NCI-H2171 treated with DMSO at 0.1 percent for 48 hours (cell line): Measurements from ENCODE around the gene PDHX.

ENCODE experiments used
- DNase-seq: peaks from one replicate; lab custom pipeline; 2025; lab: John Stamatoyannopoulos, UW

Gene PDHX

DNA sequence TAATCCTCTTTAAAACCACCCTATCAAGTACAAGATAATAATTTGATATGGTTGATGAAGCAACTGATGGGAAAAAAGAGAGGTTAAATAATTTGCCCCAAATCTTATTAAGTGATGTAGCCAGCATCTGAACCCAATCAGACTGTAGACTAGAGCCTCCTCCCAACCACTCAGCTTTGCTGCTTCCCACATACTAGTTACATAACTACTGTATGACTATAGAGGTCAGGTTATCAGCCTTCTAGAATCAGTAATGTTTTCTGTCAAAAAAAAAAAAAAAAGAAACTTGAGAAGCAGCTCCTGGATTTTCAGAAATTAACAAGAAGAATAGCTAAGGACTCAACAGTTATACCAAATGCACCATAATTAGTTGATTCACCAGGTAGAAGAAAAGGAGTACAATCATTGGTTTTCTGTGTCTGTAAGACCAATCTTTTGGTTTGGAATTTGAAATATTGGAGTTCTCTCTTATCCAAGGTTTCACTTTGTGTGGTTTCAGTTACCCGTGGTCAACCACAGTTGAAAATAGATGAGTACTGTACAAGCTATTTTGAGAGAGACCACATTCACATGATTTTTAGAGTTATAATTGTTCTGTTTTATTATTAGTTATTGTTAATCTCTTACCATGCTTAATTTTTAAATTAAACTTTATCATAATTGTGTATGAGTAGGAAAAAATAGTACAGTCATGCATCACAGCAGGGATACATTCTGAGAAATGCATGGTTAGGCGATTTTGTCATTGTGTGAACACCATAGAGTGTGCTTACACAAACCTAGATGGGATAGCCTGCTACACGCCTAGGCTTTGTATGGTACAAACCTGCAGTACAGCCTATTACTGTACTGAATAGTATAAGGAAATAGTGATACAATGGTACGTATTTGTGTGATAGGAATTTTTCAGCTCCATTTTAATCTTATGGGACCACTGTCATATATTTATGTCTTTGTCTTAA is 72.2 kb downstream of the PDHX start:
- DNase-seq: no peak

DNA sequence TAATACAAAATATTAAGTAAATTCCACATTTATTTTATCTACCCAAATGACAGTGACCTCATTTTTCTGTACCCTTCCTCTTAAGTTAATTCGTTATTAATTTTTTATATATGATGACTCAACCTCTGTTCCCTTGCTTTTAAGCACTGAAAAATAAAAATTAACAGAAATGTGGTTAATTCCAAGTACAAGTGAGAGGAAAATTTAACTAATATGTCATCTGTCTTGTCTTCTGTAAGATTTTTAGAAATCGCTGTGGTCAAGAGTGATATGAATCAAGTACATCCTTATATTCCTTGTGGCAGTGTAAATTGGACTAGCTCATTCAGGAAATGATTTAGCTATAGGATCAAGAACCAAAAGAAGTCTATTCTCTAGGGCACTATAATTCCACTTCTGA is 74.5 kb downstream of the PDHX start:
- DNase-seq: no peak

DNA sequence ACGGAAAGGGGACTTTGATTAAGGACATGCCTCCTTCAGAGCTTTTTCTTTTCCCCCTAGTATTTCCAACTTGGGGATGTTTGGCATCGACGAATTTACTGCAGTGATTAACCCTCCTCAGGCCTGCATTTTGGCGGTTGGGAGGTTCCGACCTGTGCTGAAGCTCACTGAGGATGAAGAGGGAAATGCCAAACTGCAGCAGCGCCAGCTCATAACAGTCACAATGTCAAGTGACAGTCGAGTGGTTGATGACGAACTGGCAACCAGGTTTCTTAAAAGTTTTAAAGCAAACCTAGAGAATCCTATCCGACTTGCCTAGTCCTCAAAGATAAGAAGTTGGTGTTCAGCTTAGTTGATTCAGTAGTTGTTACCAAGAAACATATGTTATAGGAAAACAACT is 78.4 kb downstream of the PDHX start:
- DNase-seq: no peak

DNA sequence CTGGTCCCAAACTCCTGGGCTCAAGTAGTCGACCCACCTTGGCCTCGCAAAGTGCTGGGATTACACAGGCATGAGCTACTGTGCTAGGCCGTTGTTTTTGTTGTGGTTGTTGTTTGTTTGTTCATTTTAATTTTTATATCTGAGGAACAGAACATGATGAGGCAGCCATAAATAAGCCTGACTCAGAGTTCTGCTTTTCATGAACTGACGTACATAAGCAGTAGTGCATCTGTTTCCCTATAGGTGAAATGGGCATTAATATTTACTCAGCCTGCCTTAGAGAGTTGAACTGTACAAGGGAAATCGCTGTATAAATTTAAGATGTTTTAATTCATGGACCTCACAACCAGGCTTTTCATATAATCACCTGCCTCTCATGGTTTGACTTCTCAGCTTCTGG is 80.5 kb downstream of the PDHX start:
- DNase-seq: no peak

DNA sequence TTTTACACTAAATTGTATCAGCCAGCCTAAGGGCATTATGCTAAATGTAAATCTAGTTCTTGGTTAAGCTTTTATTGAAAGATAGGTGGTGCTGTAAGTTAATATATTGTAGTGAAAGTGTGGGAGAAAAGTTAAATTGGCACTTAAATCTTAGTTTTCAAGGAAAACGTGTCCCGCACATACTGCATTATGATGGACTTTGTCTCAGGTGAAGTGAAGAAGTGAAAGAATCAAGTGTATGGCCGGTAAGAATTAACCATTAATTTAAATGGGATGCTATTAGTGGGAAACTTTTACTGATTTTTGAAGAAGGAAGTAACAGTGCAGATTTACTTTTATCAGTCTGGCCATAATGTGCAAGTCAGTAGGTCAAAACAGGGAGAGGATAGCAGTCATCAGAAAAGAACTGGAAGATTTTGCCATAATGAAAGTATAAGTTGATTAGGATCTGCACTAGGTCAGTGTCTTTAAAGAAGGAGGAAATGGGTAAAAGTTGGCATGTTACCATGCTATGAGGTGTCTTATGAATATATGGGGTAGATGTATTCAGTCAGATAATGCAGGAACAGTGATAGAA is 81.6 kb downstream of the PDHX start:
- DNase-seq: no peak

DNA sequence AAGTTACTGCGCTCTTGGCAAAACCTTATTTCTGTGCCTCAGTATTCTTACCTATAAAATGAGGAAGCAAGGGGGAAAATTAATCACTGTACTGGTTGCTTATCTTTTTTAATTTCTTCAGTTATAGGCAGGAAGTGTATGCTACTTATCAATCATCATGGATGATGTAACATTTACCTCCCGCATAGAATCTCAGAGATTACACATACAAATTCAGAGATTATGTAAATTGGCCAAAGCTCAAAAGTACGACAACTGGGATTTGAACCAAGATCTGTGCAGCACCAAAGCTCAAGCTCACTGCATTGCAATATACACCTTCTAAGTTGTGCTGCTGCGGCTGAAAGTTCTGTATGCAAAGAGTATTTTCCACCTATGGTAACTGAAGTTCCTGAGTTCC is 83.0 kb downstream of the PDHX start:
- no peak for DNase-seq

DNA sequence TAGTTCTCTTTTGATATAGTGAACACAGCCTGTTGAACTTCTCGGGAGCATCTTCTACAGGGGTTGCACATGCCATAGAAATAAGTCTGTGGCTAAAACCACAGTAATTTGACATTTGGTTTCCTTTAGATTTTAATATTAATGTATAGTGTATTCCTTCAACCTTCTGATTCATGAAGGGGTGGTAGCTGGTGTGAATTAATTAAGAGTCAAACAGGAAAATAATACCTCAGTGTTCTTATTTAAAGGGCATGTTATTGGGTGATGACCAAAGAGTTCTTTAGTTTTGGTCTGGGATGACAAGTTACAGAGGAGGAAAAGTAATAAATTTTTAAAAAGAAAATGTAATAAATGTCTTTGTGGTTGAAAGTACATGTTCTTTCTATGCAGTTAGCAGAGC is 86.8 kb downstream of the PDHX start:
- DNase-seq: no peak

DNA sequence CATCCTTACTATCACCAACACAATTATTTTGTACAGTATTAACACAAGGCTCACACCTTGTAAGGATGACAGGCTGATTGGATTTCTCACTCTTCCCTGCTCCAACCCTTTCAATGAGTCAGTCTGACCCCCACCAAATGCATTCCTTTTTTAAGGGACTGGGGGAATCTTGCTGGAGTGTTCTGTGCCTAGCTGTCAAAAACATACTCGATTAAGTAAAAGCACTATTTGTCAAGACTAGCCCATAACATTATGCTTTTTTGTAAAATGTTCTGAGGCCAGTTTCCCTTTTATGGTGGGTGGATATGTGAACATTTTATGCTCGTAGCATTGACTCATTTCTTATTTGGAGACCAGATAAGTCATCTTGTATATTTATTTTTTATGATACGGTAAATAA is 87.2 kb downstream of the PDHX start:
- DNase-seq: no peak

DNA sequence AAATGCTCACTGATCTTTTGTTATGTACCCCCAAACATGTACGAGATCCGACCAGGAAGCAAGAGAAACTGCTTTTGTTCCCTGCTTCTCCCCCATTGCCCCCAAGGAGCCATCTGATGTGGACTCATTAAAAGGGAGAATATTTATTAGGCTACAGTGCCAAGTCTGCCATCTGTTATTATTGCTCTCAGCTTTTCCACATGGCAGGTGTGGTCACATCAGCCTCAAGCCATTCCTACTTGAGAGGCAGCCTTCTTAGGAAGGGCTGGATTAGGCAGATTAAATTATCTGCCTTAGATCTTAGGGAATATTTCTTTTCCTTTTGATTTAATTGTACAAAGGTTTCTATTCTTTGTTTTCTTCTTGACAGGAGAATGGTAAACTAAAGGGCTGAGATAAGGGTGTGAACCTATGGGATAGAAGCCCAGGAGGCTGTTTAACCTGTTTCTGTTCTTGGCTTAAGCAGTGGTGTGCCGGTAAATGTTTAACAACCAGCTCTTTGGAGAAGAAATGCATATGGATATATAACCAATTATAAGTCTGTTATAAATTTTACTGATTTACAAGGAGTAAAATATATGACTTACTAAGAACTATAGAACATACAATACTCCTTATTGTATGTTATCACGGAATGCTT is 88.8 kb downstream of the PDHX start:
- DNase-seq: peak; percentile 74

DNA sequence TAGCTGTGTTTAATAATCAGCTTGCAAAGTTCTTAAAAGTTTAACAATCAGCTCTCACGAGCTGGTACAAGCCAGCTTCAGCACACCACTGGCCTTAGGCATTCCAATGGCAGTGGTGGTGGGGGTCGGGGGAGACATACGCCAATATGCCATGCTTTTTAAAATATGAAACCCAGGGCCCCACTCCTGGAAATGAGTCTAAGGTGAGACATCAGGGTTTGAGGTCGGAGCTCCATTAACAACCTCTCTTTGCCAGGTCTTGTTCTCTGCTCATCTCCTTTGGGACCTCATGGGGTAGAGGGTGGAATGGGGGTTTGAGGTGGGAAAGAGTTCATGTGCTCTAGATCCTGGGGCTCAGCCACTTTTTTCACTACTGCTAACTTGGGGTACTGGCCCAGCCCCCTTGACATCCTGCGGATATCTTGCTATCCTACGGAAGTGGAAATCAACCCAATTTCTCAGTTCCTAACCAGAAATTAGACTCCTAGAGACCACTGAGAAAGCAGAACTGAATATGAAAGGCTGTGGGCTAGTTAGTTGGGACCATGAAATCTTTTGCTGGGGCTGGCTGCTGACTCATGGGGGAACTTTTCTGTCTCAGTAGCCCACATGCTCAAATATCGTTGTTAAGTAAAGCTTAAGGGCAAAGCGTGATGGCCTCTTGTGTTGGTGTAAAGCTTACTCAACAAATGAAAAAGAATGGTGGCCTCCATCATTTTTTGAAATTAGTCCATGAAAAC is 90.1 kb downstream of the PDHX start:
- no peak for DNase-seq

DNA sequence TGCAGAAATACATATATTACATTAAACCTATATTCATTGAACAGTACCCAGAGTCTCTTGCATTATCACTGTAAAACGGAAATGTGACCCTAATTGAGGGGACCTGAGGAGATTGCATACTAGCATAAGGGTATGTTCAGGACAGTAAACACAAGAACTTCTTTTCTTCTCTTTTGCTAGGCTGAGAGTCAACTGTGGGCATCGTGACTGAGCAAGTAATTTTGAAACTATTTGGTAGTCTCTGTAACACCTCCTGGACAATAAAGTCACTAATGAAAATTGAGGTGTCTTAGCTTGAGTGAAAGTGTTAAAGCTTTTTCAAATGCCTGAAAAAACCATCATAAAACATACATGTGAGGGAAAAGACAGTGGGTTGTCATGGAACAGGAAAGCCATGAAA is 90.9 kb downstream of the PDHX start:
- no peak for DNase-seq

DNA sequence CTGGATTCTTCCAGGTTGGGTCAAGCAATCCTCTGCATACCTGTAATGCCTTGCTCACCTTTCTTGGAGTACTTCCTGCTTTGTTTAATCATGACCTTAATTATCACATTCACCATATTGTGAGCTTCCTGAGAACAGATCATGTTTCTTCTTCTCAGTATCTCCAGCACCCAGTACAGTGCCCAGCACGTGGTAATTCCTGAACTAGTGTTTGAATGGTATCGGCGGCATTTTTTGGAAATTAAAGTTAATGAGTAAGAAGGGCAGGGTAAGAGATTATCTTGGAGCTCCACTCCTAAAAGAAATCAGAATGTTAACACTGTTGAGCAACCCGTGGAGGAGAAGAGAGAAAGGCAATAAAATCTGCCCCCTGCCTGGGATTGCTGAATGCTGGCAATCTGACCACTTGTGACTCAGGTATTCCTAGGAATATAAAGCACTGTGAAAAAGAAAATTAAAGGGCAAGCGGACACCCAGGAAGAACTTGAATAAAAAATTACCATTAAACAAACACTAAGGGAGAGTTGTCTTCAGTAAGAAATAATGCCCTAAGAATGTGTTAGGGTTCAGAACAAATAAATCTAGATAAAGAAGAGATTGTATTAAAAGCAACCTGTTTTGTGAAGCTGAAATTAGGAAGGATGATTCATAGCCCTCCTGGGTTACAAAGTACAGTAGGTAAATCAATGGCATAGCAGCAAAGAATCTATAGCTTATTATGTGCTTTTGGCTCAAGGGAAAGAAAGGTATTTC is 92.9 kb downstream of the PDHX start:
- DNase-seq: peak; percentile 28

DNA sequence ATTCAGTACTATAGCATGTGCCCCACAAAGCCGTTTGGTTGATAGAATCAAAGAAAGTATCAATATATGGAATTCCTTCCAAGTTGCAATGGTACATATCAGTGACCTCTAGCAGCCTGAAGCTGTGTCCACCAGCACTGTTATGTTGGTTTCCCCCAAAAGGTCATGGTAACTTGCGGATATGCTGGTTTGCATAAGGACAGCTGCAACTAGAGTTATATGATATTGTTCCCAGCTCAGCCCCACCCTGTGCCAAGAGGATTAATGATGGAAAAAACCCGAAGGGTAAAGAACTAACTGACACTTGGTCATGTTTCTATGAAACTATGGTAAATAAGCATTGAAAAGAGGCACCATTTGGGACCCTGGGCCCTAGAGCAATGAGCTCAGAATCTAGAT is 93.5 kb downstream of the PDHX start:
- DNase-seq: no peak

DNA sequence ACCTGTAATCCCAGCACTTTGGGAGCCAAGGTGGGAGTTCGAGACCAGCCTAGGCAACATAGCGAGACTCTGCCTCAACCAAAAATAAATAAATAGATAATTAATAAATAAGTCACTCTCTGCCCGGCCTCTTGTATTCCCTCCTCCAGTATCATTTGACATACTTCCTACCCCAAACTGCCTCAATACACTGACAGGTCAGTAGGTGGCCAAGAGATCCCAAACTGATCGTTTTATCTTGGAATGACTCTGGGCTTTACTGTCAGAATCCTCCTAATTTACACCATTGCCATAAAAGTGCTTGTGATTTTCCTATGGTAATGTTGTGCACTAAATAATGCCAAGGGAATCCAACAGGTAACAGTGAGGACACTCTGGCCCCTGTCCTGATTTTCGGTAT is 94.2 kb downstream of the PDHX start:
- no peak for DNase-seq

DNA sequence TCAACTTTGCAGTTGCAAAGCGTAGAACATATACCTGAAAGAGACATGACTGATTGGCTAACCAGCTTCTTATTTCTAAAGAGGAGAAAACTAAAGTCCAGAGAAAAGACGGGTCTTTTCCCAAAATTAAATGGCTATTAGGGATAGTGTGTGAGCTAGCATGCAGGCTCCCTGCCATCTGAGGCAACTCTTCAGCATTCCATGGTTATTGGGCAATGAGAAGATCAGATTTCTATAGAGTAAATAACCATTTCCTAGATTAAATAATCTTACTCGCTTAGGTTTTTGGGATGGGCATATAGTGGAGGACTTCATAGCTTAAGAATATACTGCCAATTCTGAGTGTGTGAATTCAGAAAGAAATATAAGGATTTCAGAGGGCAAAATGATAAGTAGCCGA is 95.0 kb downstream of the PDHX start:
- DNase-seq: no peak

DNA sequence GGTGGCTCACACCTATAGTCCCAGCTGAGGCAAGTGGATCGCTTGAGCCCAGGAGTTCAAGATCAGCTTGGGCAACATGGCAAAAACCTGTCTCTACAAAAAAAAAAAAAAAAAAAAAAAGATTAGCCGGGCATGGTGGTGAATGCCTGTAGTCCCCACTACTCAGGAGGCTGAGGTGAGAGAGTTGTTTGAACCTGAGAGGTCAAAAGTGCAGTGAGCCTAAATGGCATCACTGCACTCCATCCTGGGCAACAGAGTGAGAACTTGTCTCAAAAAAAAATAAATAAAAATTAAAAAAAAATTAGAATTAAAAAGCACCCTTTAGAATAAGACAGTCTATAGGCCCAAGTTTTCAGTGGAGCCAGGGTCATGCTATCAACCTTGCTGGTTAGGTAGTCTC is 95.5 kb downstream of the PDHX start:
- no peak for DNase-seq

DNA sequence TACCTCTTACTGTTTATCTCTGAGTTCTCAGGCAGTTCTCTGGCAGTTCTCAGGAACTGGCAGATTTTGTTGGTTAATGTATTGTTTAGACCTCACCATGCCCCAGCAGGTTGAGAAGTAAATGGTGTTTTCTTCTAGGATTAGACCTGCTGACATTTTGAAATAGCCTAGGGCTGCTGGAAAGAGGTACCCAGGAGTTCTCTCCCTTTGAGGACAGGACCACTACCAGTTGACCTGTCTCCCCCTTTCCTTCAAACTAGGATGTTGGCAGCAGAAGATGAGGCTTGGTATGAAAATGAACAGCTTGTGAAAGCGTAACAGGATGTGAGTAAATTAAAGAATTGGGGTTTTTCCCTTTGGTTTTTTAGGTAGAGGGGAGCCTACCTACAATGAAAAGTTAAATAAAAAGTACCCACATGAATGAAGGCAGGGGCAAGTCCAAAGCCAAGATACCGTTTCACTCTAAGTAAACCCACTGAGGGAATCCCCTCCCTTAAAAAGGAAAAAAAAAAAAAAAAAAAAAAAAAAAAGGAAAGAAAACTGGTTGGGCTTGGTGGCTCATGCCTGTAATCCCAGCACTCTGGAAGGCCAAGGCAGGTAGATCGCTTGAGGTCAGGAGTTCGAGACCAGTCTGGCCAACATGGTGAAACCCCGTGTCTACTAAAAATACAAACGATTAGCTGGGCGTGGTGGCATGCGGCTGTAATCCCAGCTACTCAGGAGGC is 96.2 kb downstream of the PDHX start:
- no peak for DNase-seq

DNA sequence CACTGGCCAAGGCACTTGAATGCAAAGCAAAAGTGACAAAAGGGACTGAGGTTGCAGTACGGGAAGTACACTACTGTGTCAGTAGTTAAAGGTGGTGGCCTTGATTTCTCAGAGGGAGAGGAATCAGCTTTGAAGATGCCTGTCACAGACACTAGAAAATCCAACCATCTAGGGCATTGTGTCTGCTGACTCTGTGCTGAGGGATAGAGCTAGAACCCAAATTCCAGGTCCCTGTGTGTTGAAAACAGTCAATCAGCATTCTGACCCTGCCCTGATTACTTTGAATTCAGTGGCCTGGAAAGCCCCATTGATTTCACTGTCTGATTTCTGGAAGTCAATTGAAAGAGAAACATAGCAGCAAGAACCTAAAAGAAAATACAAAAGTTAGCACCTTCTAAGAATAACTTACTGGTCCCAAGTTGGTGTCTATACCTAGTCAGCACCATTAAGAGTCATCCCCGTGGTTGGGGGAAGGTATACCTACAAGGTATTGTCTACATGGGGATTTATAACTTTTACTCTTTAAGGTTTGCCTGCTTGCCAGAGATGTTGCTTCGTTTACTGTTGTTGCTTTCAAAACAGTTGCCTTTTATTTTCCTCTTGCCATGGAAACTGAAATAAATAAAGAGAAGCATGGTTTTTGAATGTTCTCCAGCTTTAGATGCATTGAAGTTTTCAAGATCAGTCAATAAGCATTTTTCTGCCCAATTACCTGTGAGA is 97.3 kb downstream of the PDHX start:
- no peak for DNase-seq

DNA sequence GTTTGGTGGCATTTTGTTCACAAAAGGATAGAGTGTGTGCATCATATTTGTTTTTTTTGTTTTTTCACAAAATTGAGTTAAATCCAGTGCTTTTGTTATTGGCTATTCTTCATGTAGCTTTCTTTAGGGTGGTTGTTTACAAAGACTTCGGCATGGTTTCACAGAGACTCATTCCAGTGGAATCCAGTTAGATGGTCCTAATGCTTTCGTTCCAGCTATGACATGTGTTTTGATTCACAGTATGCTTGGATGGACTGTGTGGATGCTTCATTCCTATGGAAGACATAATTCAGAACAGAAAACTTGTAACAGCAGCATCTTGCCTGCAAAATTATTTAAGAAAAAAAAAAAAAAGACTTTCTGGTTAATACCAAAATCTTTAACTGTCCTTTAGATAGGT is 97.9 kb downstream of the PDHX start:
- DNase-seq: no peak

DNA sequence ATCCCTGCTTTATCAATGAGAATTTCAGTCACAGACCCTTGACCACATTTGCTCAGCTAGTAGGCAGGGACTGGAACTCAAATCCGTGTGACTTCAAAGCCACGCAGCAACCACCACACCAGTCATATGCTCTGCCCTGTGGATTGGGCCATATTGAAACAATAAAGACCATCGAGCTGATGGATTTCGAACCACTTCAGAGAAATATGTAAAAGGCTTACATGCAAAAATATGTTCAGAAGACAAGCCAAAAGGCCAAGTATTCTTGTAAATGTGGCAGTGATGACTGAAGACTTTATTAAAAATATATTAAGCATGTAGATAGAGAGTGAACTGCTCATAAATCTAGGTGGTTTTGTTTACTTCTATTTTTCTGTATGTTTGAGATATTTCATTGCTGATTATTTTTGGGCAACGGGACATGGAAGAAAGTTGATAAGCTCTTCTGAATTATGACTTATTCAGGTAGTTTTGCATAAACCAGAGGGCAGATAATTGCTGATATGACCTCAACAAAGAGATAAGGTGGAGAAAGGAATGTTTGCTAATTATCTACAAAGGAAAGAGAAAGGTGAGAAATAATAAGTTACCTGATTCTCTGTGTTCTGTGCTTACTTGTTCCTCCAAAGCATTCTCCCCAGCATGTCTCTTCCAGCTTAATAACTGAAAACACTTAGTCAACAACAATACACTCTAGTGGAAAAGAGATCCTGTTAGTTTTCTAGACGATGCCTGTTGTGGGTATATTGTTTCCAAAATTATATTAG is 99.4 kb downstream of the PDHX start:
- DNase-seq: no peak
